T-helper 9 cell (primary cell): ENCODE data around the gene FN1.

Experiments used
- DNase-seq: peaks from one replicate; pipeline ENCODE4 v3.0.0-alpha.2; 2020

FN1 gene

GRCh38 chr2:215441560-215442400 is 5.9 kb upstream of the FN1 start:
- DNase-seq: no peak

GRCh38 chr2:215439980-215440512 is 4.2 kb upstream of the FN1 start:
- DNase-seq: no peak

GRCh38 chr2:215439404-215439803 is 3.5 kb upstream of the FN1 start:
- no peak for DNase-seq

GRCh38 chr2:215437614-215438013 is 1.7 kb upstream of the FN1 start:
- no peak for DNase-seq

- DNase-seq: no peak
These were observed 1.1 kb upstream of the FN1 start for GRCh38 chr2:215436705-215437565.

DNA sequence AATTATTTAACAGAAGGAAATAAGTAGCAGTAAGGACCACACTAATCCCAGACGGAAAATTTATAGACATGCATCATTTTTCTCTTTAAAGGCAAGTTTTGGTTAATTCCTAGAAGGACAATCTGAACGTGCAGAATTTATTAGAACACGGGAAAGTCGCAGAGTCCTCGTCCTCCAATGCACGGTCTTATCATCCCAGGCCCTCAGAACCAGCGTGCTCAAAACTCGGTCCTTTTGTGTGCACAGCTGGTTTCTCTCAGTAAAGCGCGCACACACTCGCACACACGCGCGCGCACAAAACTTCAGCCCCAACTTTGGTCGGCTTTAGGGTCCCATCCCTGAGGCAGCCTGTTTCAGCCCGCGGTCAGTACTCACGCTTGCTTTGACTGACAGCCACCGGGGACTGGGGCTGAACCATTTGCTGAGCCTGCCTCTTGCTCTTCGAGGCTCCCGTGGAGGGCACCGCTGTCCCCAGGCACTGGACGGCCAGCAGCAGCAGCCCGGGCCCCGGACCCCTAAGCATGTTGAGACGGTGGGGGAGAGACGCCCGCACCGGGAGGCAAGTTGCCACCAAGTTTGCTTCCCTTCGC is 493 bp downstream of the FN1 start:
- DNase-seq: no peak

- no peak for DNase-seq
These were observed 1.2 kb downstream of the FN1 start for GRCh38 chr2:215434447-215435279.

GRCh38 chr2:215432759-215433594 is 2.9 kb downstream of the FN1 start:
- DNase-seq: no peak

- no peak for DNase-seq
These were observed 3.8 kb downstream of the FN1 start for GRCh38 chr2:215431778-215432758.

DNA sequence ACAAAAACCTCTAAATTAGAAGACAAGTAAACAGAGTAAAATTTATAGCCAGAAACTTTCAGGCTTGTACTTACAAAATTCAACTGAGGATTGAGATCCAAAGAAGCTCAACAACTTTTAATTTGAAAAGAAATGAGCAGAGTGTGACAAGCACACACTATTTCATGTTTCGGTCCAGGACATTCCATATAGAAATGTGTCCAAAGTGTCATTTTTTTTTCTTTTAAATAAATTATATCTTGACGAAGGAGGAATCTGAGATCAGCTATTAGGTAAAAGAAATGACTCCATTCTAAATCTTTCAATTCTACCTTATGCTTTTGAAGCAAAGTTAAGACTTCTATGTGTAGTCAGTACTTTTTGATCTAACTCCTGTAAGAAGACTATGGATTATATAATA is 4.6 kb downstream of the FN1 start:
- no peak for DNase-seq

- DNase-seq: no peak
These were observed 5.2 kb downstream of the FN1 start for GRCh38 chr2:215430528-215431187.

- no peak for DNase-seq
These were observed 6.4 kb downstream of the FN1 start for GRCh38 chr2:215429424-215429823.

- no peak for DNase-seq
These were observed 7.6 kb downstream of the FN1 start for GRCh38 chr2:215428060-215428910.

DNA sequence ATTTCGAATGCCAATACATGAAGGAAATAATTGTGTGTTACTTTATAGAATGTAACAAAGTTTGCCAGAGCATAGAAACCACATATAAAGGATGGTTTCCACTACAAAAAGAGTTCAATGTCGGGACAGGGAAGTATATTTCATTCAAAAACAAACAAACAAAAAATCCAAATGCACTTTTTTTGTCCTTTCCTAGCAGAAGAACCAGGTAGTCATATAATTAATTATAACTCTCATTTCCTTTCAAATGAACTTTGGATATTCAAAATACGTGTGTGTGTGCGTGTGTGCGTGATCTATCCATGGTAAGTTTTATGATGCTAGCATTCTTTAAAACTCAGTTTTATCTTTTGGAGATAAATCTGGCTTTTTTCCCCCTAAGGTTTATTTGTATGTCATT is 8.3 kb downstream of the FN1 start:
- DNase-seq: no peak

GRCh38 chr2:215425021-215425782 is 10.7 kb downstream of the FN1 start:
- DNase-seq: no peak

GRCh38 chr2:215423928-215424540 is 11.8 kb downstream of the FN1 start:
- no peak for DNase-seq

- no peak for DNase-seq
These were observed 12.6 kb downstream of the FN1 start for GRCh38 chr2:215423234-215423633.
